ENCODE data around the gene RAB11FIP4. TPM values are rescaled to one million over a fixed set of nuclear protein-coding genes. Genes with fewer than 3 reads are reported as not detected.

Gene RAB11FIP4
- total RNA-seq, 1 experiment from 2014 or later = 34.1 TPM

Other genes starting within 250 kb of the RAB11FIP4 start
- 8.2 TPM in 1 of 2 replicates, not detected in the other for gene OMG, start 94.4 kb upstream of the RAB11FIP4 start, total RNA-seq (2014; rRNA removed; shearing (Covaris generic))
- gene EVI2B, start 77.6 kb upstream of the RAB11FIP4 start, total RNA-seq (2014; rRNA removed; shearing (Covaris generic)) = not detected in 2 replicates
- not detected in 2 replicates for gene EVI2A, start 70.1 kb upstream of the RAB11FIP4 start, total RNA-seq (2014; rRNA removed; shearing (Covaris generic))